MM.1S (cell line): Measurements from ENCODE around the gene HYAL2.

Source experiments
- DNase-seq: peaks from one replicate; pipeline ENCODE4 v3.0.0-alpha.2; 2015
- H2AFZ ChIP-seq: fragments of 300-600 bp; sonication (generic); 2 replicates; pipeline ENCODE4 v1.6.0; 2016; ENCODE audit warnings: antibody characterized with exemption, low read length
- H3F3A ChIP-seq: fragments of 300-600 bp; sonication (generic); 2 replicates; pipeline ENCODE4 v1.6.1; 2016; ENCODE audit warnings: mild to moderate bottlenecking, antibody characterized with exemption, low read length, moderate library complexity, mixed read lengths; ENCODE audit not compliant: insufficient read depth
- H3K27ac ChIP-seq: fragments of 300-600 bp; sonication (generic); 2 replicates; pipeline ENCODE4 v1.5.1; 2016; ENCODE audit warnings: mild to moderate bottlenecking, low read length
- H3K27me3 ChIP-seq: fragments of 300-600 bp; sonication (generic); replicated peaks from 2 replicates; pipeline ENCODE4 v1.6.0; 2016; ENCODE audit warnings: low read length; ENCODE audit not compliant: insufficient read depth
- H3K36me3 ChIP-seq: fragments of 300-600 bp; sonication (generic); replicated peaks from 2 replicates; pipeline ENCODE4 v1.6.1; 2016; ENCODE audit warnings: mild to moderate bottlenecking, low read length, mixed read lengths; ENCODE audit not compliant: insufficient read depth
- H3K4me1 ChIP-seq: fragments of 300-600 bp; sonication (generic); 2 replicates; pipeline ENCODE4 v1.6.1; 2016; ENCODE audit warnings: low read length, mixed read lengths
- H3K4me2 ChIP-seq: fragments of 300-600 bp; sonication (generic); 2 replicates; pipeline ENCODE4 v1.6.0; 2016; ENCODE audit warnings: low read depth, low read length
- H3K4me3 ChIP-seq: fragments of 300-600 bp; sonication (generic); 2 replicates; pipeline ENCODE4 v1.5.1; 2016; ENCODE audit warnings: low read length, mixed read lengths
- H3K79me2 ChIP-seq: fragments of 300-600 bp; sonication (generic); 2 replicates; pipeline ENCODE4 v1.6.1; 2016; ENCODE audit warnings: mixed run types, low read length, mixed read lengths
- H3K9ac ChIP-seq: fragments of 300-600 bp; sonication (generic); 2 replicates; pipeline ENCODE4 v1.6.1; 2016; ENCODE audit warnings: low read length, mixed read lengths
- H3K9me2 ChIP-seq: fragments of 300-600 bp; sonication (generic); replicated peaks from 2 replicates; pipeline ENCODE4 v1.6.1; 2016; ENCODE audit warnings: mild to moderate bottlenecking, low read length, mixed read lengths; ENCODE audit not compliant: insufficient read depth
- H3K9me3 ChIP-seq: fragments of 300-600 bp; sonication (generic); replicated peaks from 2 replicates; pipeline ENCODE4 v1.6.1; 2016; ENCODE audit warnings: mild to moderate bottlenecking, low read length, mixed read lengths; ENCODE audit not compliant: insufficient read depth
- H4K20me1 ChIP-seq: fragments of 300-600 bp; sonication (generic); 2 replicates; pipeline ENCODE4 v1.6.1; 2016; ENCODE audit warnings: mild to moderate bottlenecking, low read length, moderate library complexity, mixed read lengths; ENCODE audit not compliant: insufficient read depth
- CTCF ChIP-seq: fragments of 300-600 bp; sonication (generic); IDR thresholded peaks from 2 replicates; pipeline ENCODE4 v1.5.1; 2016; ENCODE audit warnings: antibody characterized with exemption, low read length, mixed read lengths
- EZH2 ChIP-seq: fragments of 300-600 bp; sonication (generic); optimal IDR thresholded peaks from 2 replicates; pipeline ENCODE3; 2017; ENCODE audit warnings: low read depth, mild to moderate bottlenecking, antibody characterized with exemption, low read length, mixed read lengths
- EZH2phosphoT487 ChIP-seq: fragments of 300-600 bp; sonication (generic); IDR thresholded peaks from 2 replicates; pipeline ENCODE4 v1.6.1; 2018; ENCODE audit warnings: antibody characterized with exemption, low read length

HYAL2 gene

GRCh38 chr3:50297384-50297775 is 25.2 kb downstream of the HYAL2 start:
- Histone ChIP-seq H3F3A (peaks cover 4% of the 10 kb centered on the region; the same call in 1 of the 2 replicates), H3K27me3 (no peaks in the 10 kb centered on the region), H3K9me3 (no peaks in the 10 kb centered on the region), H3K9me2 (no peaks in the 10 kb centered on the region), H3K4me3 (no peak overlapping the region), H2AFZ (no peak overlapping the region), H4K20me1 (no peaks in the 10 kb centered on the region), H3K36me3 (no peaks in the 10 kb centered on the region), H3K9ac (no peak overlapping the region), H3K79me2 (peaks cover 11% of the 10 kb centered on the region; the same call in 1 of the 2 replicates), H3K27ac (no peak overlapping the region), H3K4me2 (no peak overlapping the region), H3K4me1 (peaks cover 17% of the 10 kb centered on the region)
- no peak for TF ChIP-seq EZH2phosphoT487
- no peak for TF ChIP-seq EZH2
- no peak for TF ChIP-seq CTCF
- no peak for DNase-seq

GRCh38 chr3:50296721-50297383 is 25.7 kb downstream of the HYAL2 start:
- Histone ChIP-seq H3F3A (peaks cover 4% of the 10 kb centered on the region; the same call in 1 of the 2 replicates), H3K4me3 (no peak overlapping the region), H3K9me3 (no peaks in the 10 kb centered on the region), H3K9ac (no peak overlapping the region), H4K20me1 (no peaks in the 10 kb centered on the region), H3K4me2 (no peak overlapping the region), H3K9me2 (no peaks in the 10 kb centered on the region), H2AFZ (no peak overlapping the region), H3K4me1 (peaks cover 17% of the 10 kb centered on the region), H3K79me2 (peaks cover 14% of the 10 kb centered on the region), H3K36me3 (no peaks in the 10 kb centered on the region), H3K27ac (no peak overlapping the region), H3K27me3 (no peaks in the 10 kb centered on the region)
- TF ChIP-seq CTCF (no peak), EZH2 (no peak), EZH2phosphoT487 (no peak)
- DNase-seq = no peak

- H3K9me3 ChIP-seq = no peaks in the 10 kb centered on the region
- peaks cover 25% of the 10 kb centered on the region for H3K79me2 ChIP-seq
- H3K9ac ChIP-seq = no peak overlapping the region
- H3K4me3 ChIP-seq = no peak overlapping the region
- H3K27ac ChIP-seq = no peak overlapping the region
- peaks cover 4% of the 10 kb centered on the region; the same call in 1 of the 2 replicates for H3F3A ChIP-seq
- TF ChIP-seq EZH2 (no peak), EZH2phosphoT487 (no peak), CTCF (no peak)
- no peaks in the 10 kb centered on the region for H3K36me3 ChIP-seq
- no peak overlapping the region for H2AFZ ChIP-seq
- DNase-seq = no peak
- no peaks in the 10 kb centered on the region for H3K27me3 ChIP-seq
- H3K4me1 ChIP-seq = peaks cover 17% of the 10 kb centered on the region
- H3K9me2 ChIP-seq = no peaks in the 10 kb centered on the region
- H3K4me2 ChIP-seq = no peak overlapping the region
- no peaks in the 10 kb centered on the region for H4K20me1 ChIP-seq
Measured at GRCh38 chr3:50295553-50296431, 26.8 kb downstream of the HYAL2 start.
